SK-N-MC (cell line): ENCODE data around the gene LMX1A.

Source experiments
- EZH2 ChIP-seq: fragments of 200-600 bp; sonication (generic); IDR thresholded peaks from one replicate; pipeline ENCODE4 v1.6.1; 2017; ENCODE audit warnings: antibody characterized with exemption
- POLR2AphosphoS5 ChIP-seq: IDR thresholded peaks from 2 replicates; pipeline ENCODE4 v1.6.1; 2012; ENCODE audit warnings: mild to moderate bottlenecking, low read depth, low read length, borderline replicate concordance

DNA sequence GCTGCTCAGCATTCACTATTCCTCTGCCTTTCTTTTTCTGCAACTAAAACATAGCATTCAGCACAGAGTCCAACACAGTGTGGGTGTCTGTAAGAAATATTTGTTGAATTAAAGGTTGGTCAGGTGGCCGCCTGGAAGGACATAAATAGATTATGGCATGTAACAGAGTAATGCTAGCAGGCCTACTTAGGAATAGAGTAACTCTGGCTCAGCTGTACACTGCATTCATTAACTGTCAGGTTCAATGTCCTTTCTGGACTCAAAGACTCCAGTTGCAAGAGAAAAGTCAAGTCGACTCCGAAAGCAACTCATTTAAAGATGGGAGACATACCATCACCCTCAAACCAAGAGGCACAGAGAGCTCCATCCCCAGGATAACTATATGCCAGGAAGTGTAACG, 116.0 kb downstream of the LMX1A start:
- TF ChIP-seq POLR2AphosphoS5 (no peak), EZH2 (no peak)
